HepG2 (cell line): Measurements from ENCODE around the gene ANKS1B. TPM values are rescaled to one million over a fixed set of nuclear protein-coding genes. Genes with fewer than 3 reads are reported as not detected.

Source experiments
- ATAC-seq: fragments of 200-7000 bp; cut with Tn5 transposase; 3 replicates; pipeline ENCODE4 v1.9.1; 2020; ENCODE audit warnings: mild to moderate bottlenecking, moderate library complexity
- BruUV-seq: library from RNA; stranded (reverse); fragments of 400-500 nt; replicated peaks from 2 replicates; lab custom pipeline; 2021; lab: Mats Ljungman, UMichigan
- CTCF ChIA-PET: fragments of 300-600 bp; formaldehyde crosslinking; extraction: SDS; loops from one replicate; lab custom pipeline; 2021; ENCODE audit warnings: low total read pairs, inconsistent platforms, low intra/inter-chr PET ratio; lab: Yijun Ruan, JAX
- POLR2A ChIA-PET: fragments of 350-600 bp; sonication (Branson Sonifier 250); formaldehyde crosslinking; loops from one replicate; lab custom pipeline; 2020; ENCODE audit warnings: antibody characterized with exemption, inconsistent platforms; lab: Yijun Ruan, JAX
- DNase-seq: peaks from one replicate; pipeline ENCODE4 v3.0.0-alpha.2; 2015; ENCODE audit warnings: low spot score
- FAIRE-seq: peaks from 3 replicates; lab custom pipeline; 2011; peaks lifted over from hg19 to GRCh38; lab: Jason Lieb, UNC
- H2AFZ ChIP-seq: one replicate; pipeline ENCODE4 v1.6.1; 2011; ENCODE audit warnings: low read length, inconsistent platforms
- H3K27ac ChIP-seq: fragments of 300-600 bp; 3 replicates; pipeline ENCODE4 v1.8.0; 2011; ENCODE audit warnings: mixed run types, mild to moderate bottlenecking, mixed read lengths, low read length, inconsistent platforms; ENCODE audit not compliant: insufficient read depth; ENCODE audit errors: extremely low read length
- H3K27me3 ChIP-seq, 2 experiments: fragments of 200-600 bp in 1 of 2; 2 replicates in 1 of 2; 3 replicates in 1 of 2; pipeline versions ENCODE4 v1.6.0 to v1.8.0; 2011; ENCODE audit warnings: low read length in 2 of 2, mild to moderate bottlenecking in 2 of 2, moderate library complexity in 2 of 2, inconsistent platforms in 1 of 2; ENCODE audit not compliant: insufficient read depth in 2 of 2, control insufficient read depth in 1 of 2
- H3K36me3 ChIP-seq, 2 experiments: fragments of 200-600 bp in 1 of 2; replicated peaks in 1 of 2; 2 replicates in 1 of 2; 3 replicates in 1 of 2; pipeline versions ENCODE4 v1.5.1 to v1.8.0; 2011; ENCODE audit warnings: low read length in 2 of 2, inconsistent platforms in 1 of 2; ENCODE audit not compliant: insufficient read depth in 2 of 2, control insufficient read depth in 1 of 2
- H3K4me1 ChIP-seq: 2 replicates; pipeline ENCODE4 v1.5.1; 2012; ENCODE audit warnings: low read length, inconsistent platforms; ENCODE audit not compliant: insufficient read depth
- H3K4me2 ChIP-seq: 2 replicates; pipeline ENCODE4 v1.6.0; 2011; ENCODE audit warnings: low read depth, low read length, inconsistent platforms
- H3K4me3 ChIP-seq, 3 experiments: fragments of 200-600 bp in 1 of 3; sonication (generic), shearing (Covaris generic) in 1 of 3; replicated peaks in 1 of 3; 2 replicates each; pipeline ENCODE4 v1.5.1; 2011 to 2016; ENCODE audit warnings: low read length in 3 of 3, inconsistent platforms in 2 of 3, low read depth in 2 of 3, mild to moderate bottlenecking in 2 of 3, control low read depth in 1 of 3, mixed read lengths in 1 of 3; ENCODE audit not compliant: insufficient read depth in 1 of 3
- H3K79me2 ChIP-seq: one replicate; pipeline ENCODE4 v1.6.1; 2011; ENCODE audit warnings: low read length, inconsistent platforms; ENCODE audit not compliant: insufficient read depth
- H3K9ac ChIP-seq: 2 replicates; pipeline ENCODE4 v1.6.0; 2011; ENCODE audit warnings: mild to moderate bottlenecking, low read depth, low read length, inconsistent platforms; ENCODE audit not compliant: insufficient read depth
- H3K9me3 ChIP-seq: 2 replicates; pipeline ENCODE4 v1.5.1; 2012; ENCODE audit warnings: mild to moderate bottlenecking, low read length
- H4K20me1 ChIP-seq: 2 replicates; pipeline ENCODE4 v1.6.0; 2011; ENCODE audit warnings: inconsistent platforms, mild to moderate bottlenecking, low read length, moderate library complexity; ENCODE audit not compliant: insufficient read depth
- CC2D1A ChIP-seq: sonication (generic); formaldehyde crosslinking; IDR thresholded peaks from 2 replicates; pipeline ENCODE4 v1.8.1; 2023; ENCODE audit warnings: mild to moderate bottlenecking, missing genetic modification reagents
- CENPT ChIP-seq: sonication (generic); formaldehyde crosslinking; IDR thresholded peaks from 2 replicates; pipeline ENCODE4 v1.8.0; 2022; ENCODE audit warnings: low read depth, mild to moderate bottlenecking, moderate library complexity, missing genetic modification reagents
- KAT8 ChIP-seq: IDR thresholded peaks from 2 replicates; pipeline ENCODE4 v1.6.1; 2016; ENCODE audit warnings: missing genetic modification reagents, missing compliant biosample characterization
- KLF15 ChIP-seq: sonication (generic); formaldehyde crosslinking; IDR thresholded peaks from 2 replicates; pipeline ENCODE4 v1.8.1; 2023; ENCODE audit warnings: borderline replicate concordance, mild to moderate bottlenecking, inconsistent platforms, missing genetic modification reagents, mixed read lengths
- NFAT5 ChIP-seq: sonication (generic); formaldehyde crosslinking; IDR thresholded peaks from 2 replicates; pipeline ENCODE4 v1.4.0; 2020; ENCODE audit warnings: missing genetic modification reagents
- SMYD3 ChIP-seq: sonication (generic); formaldehyde crosslinking; IDR thresholded peaks from 2 replicates; pipeline ENCODE4 v1.8.1; 2023; ENCODE audit warnings: mild to moderate bottlenecking, missing genetic modification reagents
- SRSF9 ChIP-seq: fragments of 200-400 bp; formaldehyde crosslinking; IDR thresholded peaks from 2 replicates; pipeline ENCODE4 v1.6.1; 2018; ENCODE audit warnings: borderline replicate concordance, mild to moderate bottlenecking, low read depth, low read length; ENCODE audit not compliant: insufficient read depth, poor library complexity, severe bottlenecking
- ZNF138 ChIP-seq: sonication (generic); formaldehyde crosslinking; IDR thresholded peaks from 2 replicates; pipeline ENCODE4 v1.5.0; 2020; ENCODE audit warnings: mild to moderate bottlenecking, low read depth, missing genetic modification reagents
- ZNF142 ChIP-seq: sonication (generic); formaldehyde crosslinking; IDR thresholded peaks from 2 replicates; pipeline ENCODE4 v1.4.0; 2020; ENCODE audit warnings: missing genetic modification reagents
- ZNF549 ChIP-seq: sonication (generic); formaldehyde crosslinking; IDR thresholded peaks from 2 replicates; pipeline ENCODE4 v1.5.0; 2020; ENCODE audit warnings: missing genetic modification reagents
- ZNF710 ChIP-seq: sonication (generic); formaldehyde crosslinking; IDR thresholded peaks from 2 replicates; pipeline ENCODE4 v1.5.0; 2020; ENCODE audit warnings: mild to moderate bottlenecking, missing genetic modification reagents, borderline replicate concordance
- ZSCAN9 ChIP-seq: IDR thresholded peaks from 2 replicates; pipeline ENCODE4 v1.6.1; 2016; ENCODE audit warnings: borderline replicate concordance
- WGBS: methylation state at CpG from one replicate; pipeline ENCODE4 v1.1.6; 2017; ENCODE audit warnings: low lambda C conversion rate; 5-methylcytosine and 5-hydroxymethylcytosine counted together
- in situ Hi-C: cut with HindIII; loops from 2 replicates; pipeline ENCODE4 v1.10.0; 2017; ENCODE audit warnings: low pct_unique_long_range_greater_than_20kb; ENCODE audit not compliant: extremely low pct_ligation_motif_present
- intact Hi-C: fragments of 100-400 bp; cut with micrococcal nuclease; formaldehyde crosslinking; loops from one replicate; pipeline ENCODE4 v1.10.0; 2022; ENCODE audit not compliant: unreplicated experiment
- polyA plus RNA-seq, 8 experiments: library from polyadenylated mRNA; depleted of rRNA in 3 of 8; stranded (reverse) in 7 of 8; unstranded in 1 of 8; fragments of >200 nt; fragmentation: Illumina TruSeq in 4 of 8; extraction: Trizol in 4 of 8; gene quantifications; 2 replicates each; pipeline versions ENCODE4 v1.2.1 to v1.2.3, GENCODE V29; 2011 to 2016; ENCODE audit warnings: low read depth in 4 of 8, missing spikeins in 1 of 8, mixed read lengths in 1 of 8; ENCODE audit not compliant: insufficient read depth in 1 of 8
- total RNA-seq, 5 experiments: library from RNA; depleted of rRNA; stranded (reverse); fragments of >200 nt; fragmentation: Illumina TruSeq; extraction: Trizol; gene quantifications; 2 replicates each; pipeline ENCODE4 v1.2.3, GENCODE V29; 2016; ENCODE audit warnings: low read depth in 1 of 5

Gene ANKS1B
- total and polyA plus RNA-seq, 2 of the 13 experiments (the other 11 are each of a cell fraction or from before 2014, with no cell fraction given): 0.15 TPM; not detected in 1

- CTCF ChIA-PET: no interaction called here
- no peak for TF ChIP-seq CENPT (CRISPR knock-in tag)
- no peak for TF ChIP-seq KAT8 (CRISPR knock-in tag)
- no peak for TF ChIP-seq CC2D1A (CRISPR knock-in tag)
- no peak for TF ChIP-seq ZNF710 (CRISPR knock-in tag)
- no peak for TF ChIP-seq ZNF142 (CRISPR knock-in tag)
- TF ChIP-seq SRSF9: no peak
- TF ChIP-seq ZSCAN9 (CRISPR knock-in tag): no peak
- no peak for TF ChIP-seq NFAT5
- no peak for TF ChIP-seq KLF15
- TF ChIP-seq SMYD3: no peak
- TF ChIP-seq ZNF138 (CRISPR knock-in tag): no peak
- no peak for TF ChIP-seq ZNF549 (CRISPR knock-in tag)
These were observed 178.4 kb downstream of the ANKS1B start for GRCh38 chr12:99806304-99806703.

More at GRCh38 chr12:99806304-99806703, 178.4 kb downstream of the ANKS1B start:
- Histone ChIP-seq H3K4me2 (no peak overlapping the region), H3K4me1 (no peaks in the 10 kb centered on the region), H3K9ac (no peak overlapping the region), H3K9me3 (no peaks in the 10 kb centered on the region), H3K27me3 (no peaks in the 10 kb centered on the region; a peak in 1 of 5 replicates), H3K27ac (no peak overlapping the region), H4K20me1 (no peaks in the 10 kb centered on the region), H2AFZ (no peak overlapping the region), H3K4me3 (no peak overlapping the region), H3K36me3 (no peaks in the 10 kb centered on the region), H3K79me2 (no peaks in the 10 kb centered on the region)
- no TSS peak for BruUV-seq
- in situ Hi-C loops: no loop called here
- WGBS: 57% methylated on average over 9 of the region's 9 CpGs
- DNase-seq (no peak), ATAC-seq (no peak), FAIRE-seq (no peak)
- intact Hi-C loops: no loop called here
- POLR2A ChIA-PET: no interaction called here
